ENCODE data around the gene RAB18. TPM values are rescaled to one million over a fixed set of nuclear protein-coding genes. Genes with fewer than 3 reads are reported as not detected.
A peak's percentile ranks its signal among the peaks of the same experiment; 100 is the strongest.

Gene RAB18
- total and polyA plus RNA-seq, 9 of the 15 experiments (the other 6 are each of a cell fraction or from before 2014, with no cell fraction given) = 10.5 to 46.3 (median 32.5) TPM

DNA sequence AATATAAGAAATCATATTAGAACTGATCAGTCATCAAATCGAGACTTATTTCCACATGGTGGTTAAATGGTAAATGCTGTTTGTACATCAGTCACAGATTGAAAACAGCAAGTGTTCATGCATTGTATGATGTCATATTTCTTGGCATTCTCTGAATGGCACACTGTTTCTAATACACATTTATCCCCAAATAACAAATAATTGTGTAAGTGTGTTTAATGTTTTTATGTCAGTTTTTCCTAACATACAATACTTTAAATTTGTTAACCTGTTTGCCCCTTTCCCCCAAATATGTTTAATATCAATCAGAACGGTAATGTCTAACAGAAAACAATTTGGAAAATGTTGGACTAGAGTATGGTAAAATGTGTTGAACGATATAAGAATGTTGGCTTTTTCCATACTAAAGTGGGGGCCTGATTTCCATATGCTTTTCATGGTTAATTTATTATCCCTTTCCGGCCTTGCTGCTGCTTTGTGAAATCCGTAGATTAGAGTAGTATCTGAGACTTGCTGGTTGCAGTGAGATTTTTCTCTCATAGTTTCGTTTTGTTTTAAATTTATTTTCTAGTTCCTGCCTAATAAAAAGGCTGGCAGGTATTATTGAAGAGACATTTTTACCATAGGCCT lies 23.7 kb downstream of the RAB18 start (continued):
- TF ChIP-seq SRSF1 (IDR thresholded peaks at IDR 0.05; ENCODE audit: low read depth, low read length) = no peak
- TF ChIP-seq, protein P1, sequence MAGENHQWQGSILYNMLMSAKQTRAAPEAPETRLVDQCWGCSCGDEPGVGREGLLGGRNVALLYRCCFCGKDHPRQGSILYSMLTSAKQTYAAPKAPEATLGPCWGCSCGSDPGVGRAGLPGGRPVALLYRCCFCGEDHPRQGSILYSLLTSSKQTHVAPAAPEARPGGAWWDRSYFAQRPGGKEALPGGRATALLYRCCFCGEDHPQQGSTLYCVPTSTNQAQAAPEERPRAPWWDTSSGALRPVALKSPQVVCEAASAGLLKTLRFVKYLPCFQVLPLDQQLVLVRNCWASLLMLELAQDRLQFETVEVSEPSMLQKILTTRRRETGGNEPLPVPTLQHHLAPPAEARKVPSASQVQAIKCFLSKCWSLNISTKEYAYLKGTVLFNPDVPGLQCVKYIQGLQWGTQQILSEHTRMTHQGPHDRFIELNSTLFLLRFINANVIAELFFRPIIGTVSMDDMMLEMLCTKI (IDR thresholded peaks at IDR 0.05; ENCODE audit: partially characterized antibody) = no peak
- TF ChIP-seq, protein P2, sequence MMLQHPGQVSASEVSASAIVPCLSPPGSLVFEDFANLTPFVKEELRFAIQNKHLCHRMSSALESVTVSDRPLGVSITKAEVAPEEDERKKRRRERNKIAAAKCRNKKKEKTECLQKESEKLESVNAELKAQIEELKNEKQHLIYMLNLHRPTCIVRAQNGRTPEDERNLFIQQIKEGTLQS (IDR thresholded peaks at IDR 0.05) = peak; percentile 73
- TF ChIP-seq, protein P2 (CRISPR knock-in tag; conservative IDR thresholded peaks at IDR 0.05) = no peak
- TF ChIP-seq ZNF274 (IDR thresholded peaks at IDR 0.05; ENCODE audit: borderline replicate concordance, low read depth, low read length) = no peak
- TF ChIP-seq ZNF77 (CRISPR knock-in tag; IDR thresholded peaks at IDR 0.05) = no peak
- TF ChIP-seq, protein P3, sequence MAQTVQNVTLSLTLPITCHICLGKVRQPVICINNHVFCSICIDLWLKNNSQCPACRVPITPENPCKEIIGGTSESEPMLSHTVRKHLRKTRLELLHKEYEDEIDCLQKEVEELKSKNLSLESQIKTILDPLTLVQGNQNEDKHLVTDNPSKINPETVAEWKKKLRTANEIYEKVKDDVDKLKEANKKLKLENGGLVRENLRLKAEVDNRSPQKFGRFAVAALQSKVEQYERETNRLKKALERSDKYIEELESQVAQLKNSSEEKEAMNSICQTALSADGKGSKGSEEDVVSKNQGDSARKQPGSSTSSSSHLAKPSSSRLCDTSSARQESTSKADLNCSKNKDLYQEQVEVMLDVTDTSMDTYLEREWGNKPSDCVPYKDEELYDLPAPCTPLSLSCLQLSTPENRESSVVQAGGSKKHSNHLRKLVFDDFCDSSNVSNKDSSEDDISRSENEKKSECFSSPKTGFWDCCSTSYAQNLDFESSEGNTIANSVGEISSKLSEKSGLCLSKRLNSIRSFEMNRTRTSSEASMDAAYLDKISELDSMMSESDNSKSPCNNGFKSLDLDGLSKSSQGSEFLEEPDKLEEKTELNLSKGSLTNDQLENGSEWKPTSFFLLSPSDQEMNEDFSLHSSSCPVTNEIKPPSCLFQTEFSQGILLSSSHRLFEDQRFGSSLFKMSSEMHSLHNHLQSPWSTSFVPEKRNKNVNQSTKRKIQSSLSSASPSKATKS (CRISPR knock-in tag; IDR thresholded peaks at IDR 0.05) = no peak
- no peak for TF ChIP-seq RCOR1 (IDR thresholded peaks at IDR 0.05; ENCODE audit: borderline replicate concordance in 1 of 2, low read depth in 2 of 2, low read length in 2 of 2)
- TF ChIP-seq, protein P4, sequence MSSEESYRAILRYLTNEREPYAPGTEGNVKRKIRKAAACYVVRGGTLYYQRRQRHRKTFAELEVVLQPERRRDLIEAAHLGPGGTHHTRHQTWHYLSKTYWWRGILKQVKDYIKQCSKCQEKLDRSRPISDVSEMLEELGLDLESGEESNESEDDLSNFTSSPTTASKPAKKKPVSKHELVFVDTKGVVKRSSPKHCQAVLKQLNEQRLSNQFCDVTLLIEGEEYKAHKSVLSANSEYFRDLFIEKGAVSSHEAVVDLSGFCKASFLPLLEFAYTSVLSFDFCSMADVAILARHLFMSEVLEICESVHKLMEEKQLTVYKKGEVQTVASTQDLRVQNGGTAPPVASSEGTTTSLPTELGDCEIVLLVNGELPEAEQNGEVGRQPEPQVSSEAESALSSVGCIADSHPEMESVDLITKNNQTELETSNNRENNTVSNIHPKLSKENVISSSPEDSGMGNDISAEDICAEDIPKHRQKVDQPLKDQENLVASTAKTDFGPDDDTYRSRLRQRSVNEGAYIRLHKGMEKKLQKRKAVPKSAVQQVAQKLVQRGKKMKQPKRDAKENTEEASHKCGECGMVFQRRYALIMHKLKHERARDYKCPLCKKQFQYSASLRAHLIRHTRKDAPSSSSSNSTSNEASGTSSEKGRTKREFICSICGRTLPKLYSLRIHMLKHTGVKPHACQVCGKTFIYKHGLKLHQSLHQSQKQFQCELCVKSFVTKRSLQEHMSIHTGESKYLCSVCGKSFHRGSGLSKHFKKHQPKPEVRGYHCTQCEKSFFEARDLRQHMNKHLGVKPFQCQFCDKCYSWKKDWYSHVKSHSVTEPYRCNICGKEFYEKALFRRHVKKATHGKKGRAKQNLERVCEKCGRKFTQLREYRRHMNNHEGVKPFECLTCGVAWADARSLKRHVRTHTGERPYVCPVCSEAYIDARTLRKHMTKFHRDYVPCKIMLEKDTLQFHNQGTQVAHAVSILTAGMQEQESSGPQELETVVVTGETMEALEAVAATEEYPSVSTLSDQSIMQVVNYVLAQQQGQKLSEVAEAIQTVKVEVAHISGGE (CRISPR knock-in tag; IDR thresholded peaks at IDR 0.05) = 0 out of 6 replicates have a peak, but pooled peaks of 1 of the 3 experiments have one; percentile 9

Measured in K562 (cell line).